Kidney (tissue), 14 donors: ENCODE results near the gene CCL13. TPM values are rescaled to one million over a fixed set of nuclear protein-coding genes. Genes with fewer than 3 reads are reported as not detected.

Experiments used
- DNase-seq, 5 donors: peaks; one replicate each; pipeline ENCODE4 v3.0.0-alpha.2; 2013 to 2020
- FAIRE-seq: peaks from 2 replicates; lab custom pipeline; 2012; peaks lifted over from hg19 to GRCh38; lab: Jason Lieb, UNC
- H3K27ac ChIP-seq, 2 donors: one replicate each; pipeline ENCODE4 v1.7.0; 2013; ENCODE audit warnings: low read depth in 2 of 2, low read length in 2 of 2, inconsistent platforms in 1 of 2
- H3K27me3 ChIP-seq: one replicate; pipeline ENCODE4 v1.7.1; 2013; ENCODE audit warnings: low read length, inconsistent platforms; ENCODE audit not compliant: control insufficient read depth, insufficient read depth
- H3K36me3 ChIP-seq, 3 donors: one replicate each; pipeline versions ENCODE4 v1.7.0 to v1.7.1; 2013; ENCODE audit warnings: low read length in 3 of 3, control low read depth in 1 of 3, inconsistent platforms in 1 of 3; ENCODE audit not compliant: insufficient read depth in 3 of 3, control insufficient read depth in 2 of 3
- H3K4me1 ChIP-seq, 3 donors: one replicate each; pipeline versions ENCODE4 v1.7.0 to v1.7.1; 2013; ENCODE audit warnings: low read length in 3 of 3, inconsistent platforms in 1 of 3, low read depth in 1 of 3; ENCODE audit not compliant: control insufficient read depth in 2 of 3, insufficient read depth in 2 of 3
- H3K4me3 ChIP-seq, 3 donors: one replicate each; pipeline versions ENCODE4 v1.7.0 to v1.8.1; 2013; ENCODE audit warnings: low read length in 3 of 3, control low read depth in 1 of 3, inconsistent platforms in 1 of 3
- H3K9ac ChIP-seq, 3 donors: one replicate each; pipeline versions ENCODE4 v1.7.0 to v1.7.1; 2013; ENCODE audit warnings: low read length in 3 of 3, control low read depth in 1 of 3, inconsistent platforms in 1 of 3
- H3K9me3 ChIP-seq, 3 donors: one replicate each; pipeline versions ENCODE4 v1.7.0 to v1.7.1; 2013; ENCODE audit warnings: low read length in 3 of 3, control low read depth in 1 of 3, inconsistent platforms in 1 of 3; ENCODE audit not compliant: control insufficient read depth in 2 of 3, insufficient read depth in 1 of 3
- CTCF ChIP-seq: IDR thresholded peaks from 3 replicates; pipeline ENCODE4 v1.5.1; 2012; ENCODE audit warnings: mild to moderate bottlenecking, moderate library complexity, borderline replicate concordance; ENCODE audit not compliant: insufficient read depth; ENCODE audit errors: extremely low read depth
- intact Hi-C: fragments of 100-400 bp; cut with DNase I; formaldehyde crosslinking; loops from one replicate; pipeline ENCODE4 v1.11.1; 2022
- polyA plus RNA-seq: library from polyadenylated mRNA; stranded (reverse); fragments of 350-450 nt; fragmentation: Illumina TruSeq; extraction: RNeasy Lipid Tissue Mini Kit (QIAGEN cat#74804); gene quantifications from one replicate; pipeline ENCODE4 v1.2.3, GENCODE V29; 2014; ENCODE audit warnings: low read depth, low replicate concordance; ENCODE audit not compliant: insufficient read depth
- total RNA-seq: library from RNA; stranded (reverse); fragmentation: NEBNext Ultra II Directional; extraction: Animal tissue kit (Norgen Biotek cat#: 25700); gene quantifications from one replicate; pipeline ENCODE4 v1.2.1, GENCODE V29; 2021
- donor health status: control.
- donor health status: control.
- donor health status: control.
- donor health status: control.
- donor health status: control.
- donor health status: DM: yes; HTN: yes; CAD: no.
- donor health status: Normal renal cell carcinoma (clear cell type).

Gene CCL13
- total and polyA plus RNA-seq, 2 donors from 2014 or later = 1.1 TPM; not detected in 1

GRCh38 chr17:34363183-34363661, 6.9 kb downstream of the CCL13 start, which contains the start of gene CCL1:
Gene CCL1 (minus strand): TSS chr17:34363233. CDS start chr17:34363161, 72 bp downstream.
- TF ChIP-seq CTCF = no peak
- no peak for DNase-seq
- no peaks in the 10 kb centered on the region for H3K27me3 ChIP-seq
- intact Hi-C loops = loop anchor here (5.0 kb wide), 1 partner anchor 166 kb away; no protein-coding TSS in a partner anchor
- H3K27ac ChIP-seq = no peak within 1 kb of the TSS
- no peaks in the 10 kb centered on the region for H3K36me3 ChIP-seq
- no peaks in the 10 kb centered on the region for H3K9me3 ChIP-seq
- H3K9ac ChIP-seq = no peak within 1 kb of the TSS
- no peak within 1 kb of the TSS for H3K4me3 ChIP-seq
- H3K4me1 ChIP-seq = no peaks in the 10 kb centered on the region
- no peak for FAIRE-seq

GRCh38 chr17:34364751-34365150, 8.5 kb downstream of the CCL13 start:
- H3K9ac ChIP-seq = no peak overlapping the region
- no peaks in the 10 kb centered on the region for H3K27me3 ChIP-seq
- no peaks in the 10 kb centered on the region for H3K4me1 ChIP-seq
- no peak overlapping the region for H3K4me3 ChIP-seq
- TF ChIP-seq CTCF = no peak
- FAIRE-seq (no peak), DNase-seq (no peak)
- H3K27ac ChIP-seq = no peak overlapping the region
- intact Hi-C loops = loop anchor here (5.0 kb wide), 1 partner anchor 167 kb away; no protein-coding TSS in a partner anchor
- no peaks in the 10 kb centered on the region for H3K36me3 ChIP-seq
- H3K9me3 ChIP-seq = no peaks in the 10 kb centered on the region

GRCh38 chr17:34365340-34365739, 9.1 kb downstream of the CCL13 start:
- no peak for FAIRE-seq
- Histone ChIP-seq H3K36me3 (no peaks in the 10 kb centered on the region), H3K27ac (no peak overlapping the region), H3K27me3 (no peaks in the 10 kb centered on the region), H3K4me3 (no peak overlapping the region), H3K9ac (no peak overlapping the region), H3K9me3 (no peaks in the 10 kb centered on the region), H3K4me1 (no peaks in the 10 kb centered on the region)
- no peak for DNase-seq
- no peak for TF ChIP-seq CTCF
- intact Hi-C loops = no loop called here

- Histone ChIP-seq H3K9ac (no peak overlapping the region), H3K27ac (no peak overlapping the region), H3K9me3 (no peaks in the 10 kb centered on the region), H3K4me1 (no peaks in the 10 kb centered on the region), H3K27me3 (no peaks in the 10 kb centered on the region), H3K36me3 (no peaks in the 10 kb centered on the region), H3K4me3 (no peak overlapping the region)
- FAIRE-seq (no peak), DNase-seq (no peak)
- intact Hi-C loops = no loop called here
- TF ChIP-seq CTCF = no peak
Observed at GRCh38 chr17:34366010-34366409, 9.7 kb downstream of the CCL13 start.
